GM12874 (cell line): ENCODE data around the gene RBM11.

Experiments used
- CTCF ChIP-seq: IDR thresholded peaks from 2 replicates; pipeline ENCODE4 v1.5.1; 2011; ENCODE audit warnings: low read depth, mild to moderate bottlenecking, control low read depth, low read length, moderate library complexity; ENCODE audit not compliant: insufficient read depth

The RBM11 gene

DNA sequence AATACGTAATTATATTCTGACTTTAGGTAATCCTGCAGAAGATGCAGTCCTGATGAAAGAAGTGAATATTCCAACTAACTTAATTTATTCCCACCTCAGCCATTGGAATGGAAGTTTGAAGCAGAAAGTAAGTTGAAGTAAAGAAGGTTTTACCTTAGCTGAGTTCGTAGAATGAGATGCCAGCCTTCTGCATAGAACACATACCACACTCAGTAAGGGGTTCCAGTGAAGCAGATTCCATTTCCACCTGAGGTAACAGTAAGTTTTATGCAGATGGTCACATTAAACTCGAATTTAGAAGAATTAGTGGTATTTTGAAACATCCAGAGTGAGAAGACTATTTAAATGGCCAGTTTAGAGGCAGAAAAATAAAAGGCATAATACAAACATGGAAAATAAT is 20.2 kb downstream of the RBM11 start:
- TF ChIP-seq CTCF: no peak

DNA sequence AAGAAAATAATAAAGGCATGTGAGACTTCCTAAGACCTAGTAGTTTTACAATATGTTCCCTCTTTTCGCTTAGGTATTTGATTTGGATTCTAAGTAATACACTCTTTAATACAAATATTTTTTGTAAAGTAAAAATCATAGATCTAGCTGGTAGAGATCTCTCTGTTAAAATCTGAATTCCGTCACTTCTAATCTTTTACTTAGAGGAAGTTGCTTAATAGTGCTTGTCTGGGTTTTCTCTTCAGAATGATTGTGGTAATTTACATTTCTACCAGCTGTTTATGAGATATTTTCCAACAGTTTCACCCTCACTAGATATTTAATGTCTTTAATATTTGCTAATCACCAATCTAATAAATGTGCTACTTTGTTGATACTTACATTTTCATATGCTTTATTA is 23.3 kb downstream of the RBM11 start:
- TF ChIP-seq CTCF: no peak

- TF ChIP-seq CTCF: no peak
Observed at GRCh38 chr21:14241297-14241696, 25.3 kb downstream of the RBM11 start.

- TF ChIP-seq CTCF: no peak
Observed at GRCh38 chr21:14243461-14243860, 27.5 kb downstream of the RBM11 start.

GRCh38 chr21:14243874-14244273 is 27.9 kb downstream of the RBM11 start:
- TF ChIP-seq CTCF: no peak

GRCh38 chr21:14244911-14245310 is 29.0 kb downstream of the RBM11 start:
- TF ChIP-seq CTCF: no peak

- no peak for TF ChIP-seq CTCF
Observed at GRCh38 chr21:14245711-14246110, 29.8 kb downstream of the RBM11 start.

DNA sequence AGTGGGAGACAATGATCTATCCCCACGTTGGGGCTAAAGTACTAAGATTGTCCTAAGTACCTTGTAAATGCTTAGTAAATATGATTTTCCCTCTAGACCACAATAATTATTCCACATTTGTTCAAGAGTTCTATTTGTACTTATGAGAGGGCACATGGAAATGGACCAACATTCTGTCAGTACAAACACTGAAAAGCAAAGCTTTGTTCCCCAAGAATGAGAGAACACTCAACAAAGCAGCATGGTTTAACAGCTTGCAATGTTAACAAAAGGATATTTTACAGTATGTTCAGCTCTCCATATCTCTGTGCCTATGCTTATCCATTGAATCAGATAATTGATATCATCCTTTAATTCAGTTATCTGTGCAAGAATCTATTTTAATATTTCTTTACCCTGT is 35.4 kb downstream of the RBM11 start:
- TF ChIP-seq CTCF: no peak
